ENCODE measurements around the gene DENND4B.

DNA sequence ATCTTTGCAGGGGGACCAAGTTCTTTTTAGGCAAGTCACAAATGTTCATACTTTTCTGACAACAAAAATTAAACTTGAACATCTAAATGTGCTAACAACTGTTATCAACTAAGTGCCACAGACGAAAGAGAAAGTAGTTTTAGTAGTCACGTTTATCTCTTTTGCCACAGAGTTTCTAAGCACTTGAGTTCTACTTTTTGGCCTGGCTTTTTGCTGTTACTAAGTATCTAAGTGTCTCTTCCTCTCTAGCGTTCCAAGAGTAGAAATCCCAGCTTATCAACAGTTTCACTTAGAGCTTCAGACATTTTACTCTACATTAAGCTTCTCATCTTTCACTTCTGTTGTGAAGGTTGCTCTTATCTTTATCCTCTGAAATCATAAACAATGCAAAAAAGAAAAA, 58.0 kb downstream of the DENND4B start:
- TF ChIP-seq ELF4 (IDR thresholded peaks at IDR 0.05) = no peak
- TF ChIP-seq LEF1 (IDR thresholded peaks at IDR 0.05; ENCODE audit: borderline replicate concordance) = no peak
- TF ChIP-seq CTBP1 (IDR thresholded peaks at IDR 0.05; ENCODE audit: borderline replicate concordance) = no peak
- TF ChIP-seq ARNT (IDR thresholded peaks at IDR 0.05) = no peak
- TF ChIP-seq BHLHE40 (IDR thresholded peaks at IDR 0.05; ENCODE audit: borderline replicate concordance) = no peak
- no peak for TF ChIP-seq FOXA1 (IDR thresholded peaks at IDR 0.05)
- TF ChIP-seq FOXK2 (IDR thresholded peaks at IDR 0.05) = no peak
- TF ChIP-seq FOXM1 (IDR thresholded peaks at IDR 0.05; ENCODE audit: borderline replicate concordance) = no peak
- no peak for TF ChIP-seq HDGF (IDR thresholded peaks at IDR 0.05; ENCODE audit: borderline replicate concordance)
- no peak for TF ChIP-seq SUZ12 (IDR thresholded peaks at IDR 0.05)
- TF ChIP-seq SP1 (IDR thresholded peaks at IDR 0.05) = no peak
- TF ChIP-seq NFRKB (IDR thresholded peaks at IDR 0.05) = no peak
- TF ChIP-seq TARDBP (IDR thresholded peaks at IDR 0.05) = no peak
